HG02798 (cell line): Measurements from ENCODE around the gene CHADL.
A peak's percentile ranks its signal among the peaks of the same experiment; 100 is the strongest.

Experiments used
- ATAC-seq: cut with Tn5 transposase; IDR thresholded peaks from one replicate; pipeline ENCODE4 v1.9.1; 2021; ENCODE audit warnings: mild to moderate bottlenecking; ENCODE audit not compliant: unreplicated experiment, poor library complexity

CHADL gene

DNA sequence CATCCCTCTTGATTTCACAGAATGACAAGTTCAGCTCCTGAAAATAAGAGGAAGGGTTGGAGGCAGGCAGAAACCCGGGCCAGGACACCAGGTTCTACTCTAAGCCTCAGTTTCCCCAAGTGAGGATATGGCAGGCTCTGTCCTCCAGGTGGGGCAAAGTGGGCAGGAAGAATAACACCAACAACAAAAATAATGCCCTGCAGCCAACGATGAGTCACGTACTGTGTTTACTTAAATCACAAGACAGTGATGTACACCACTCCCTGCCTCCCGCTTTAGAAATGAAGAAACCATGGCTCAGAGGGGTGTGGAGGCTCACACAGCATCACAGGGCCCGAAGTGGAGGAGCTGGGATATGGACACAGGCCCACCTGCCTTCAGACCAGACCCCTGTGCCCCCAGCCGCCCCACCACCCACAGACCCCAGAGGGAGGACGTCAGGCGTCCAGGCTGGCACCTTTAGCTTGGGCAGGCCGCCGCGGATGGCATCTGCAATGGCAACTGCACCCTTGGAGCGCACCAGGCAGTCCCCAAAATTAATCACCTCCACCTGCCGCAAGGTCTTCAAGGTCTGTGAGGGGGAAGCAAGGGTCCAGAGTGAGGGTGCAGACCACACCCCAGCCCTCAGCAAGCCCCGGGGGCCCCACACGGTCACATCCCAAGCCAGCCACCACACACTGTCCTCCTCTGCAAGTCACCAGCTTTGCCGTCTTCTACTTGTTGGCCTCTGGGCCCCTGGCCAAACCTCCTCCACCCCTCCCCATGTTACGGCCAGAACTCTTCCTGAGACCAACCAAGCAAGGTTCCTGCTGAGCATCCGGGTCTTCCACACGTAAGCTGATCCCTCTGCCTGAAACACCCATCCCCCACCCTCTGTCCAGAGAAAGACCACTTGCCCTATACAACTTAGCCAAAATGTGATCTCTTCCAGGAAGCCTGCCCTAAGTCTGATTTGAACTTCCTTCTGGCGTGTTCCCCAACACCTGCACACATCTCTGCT, 15.8 kb upstream of the CHADL start:
- no peak for ATAC-seq

- no peak for ATAC-seq
Measured at GRCh38 chr22:41254230-41254629, 13.5 kb upstream of the CHADL start.

GRCh38 chr22:41252365-41252764, 11.6 kb upstream of the CHADL start:
- no peak for ATAC-seq

- no peak for ATAC-seq
Measured at GRCh38 chr22:41250127-41250526, 9.4 kb upstream of the CHADL start.

DNA sequence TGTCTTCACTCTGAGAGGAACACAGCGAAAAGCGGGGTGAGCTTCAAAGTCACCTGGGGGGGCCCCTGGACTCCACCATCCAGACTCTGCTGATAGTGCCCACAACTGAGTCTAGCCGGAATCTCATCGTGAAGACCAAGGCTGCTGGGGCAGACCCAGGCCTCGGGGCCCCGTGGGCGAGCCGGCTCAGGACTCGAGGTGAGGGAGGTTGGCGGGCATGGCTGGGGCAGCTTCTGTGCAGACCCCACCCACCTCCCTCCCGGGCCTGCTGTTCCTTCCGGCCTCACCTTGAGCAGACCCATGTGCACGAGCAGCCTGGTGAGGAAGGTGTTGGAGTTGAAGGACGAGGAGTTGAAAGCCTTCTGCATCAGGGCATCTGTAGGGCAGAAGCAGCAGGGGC, 8.7 kb upstream of the CHADL start:
- ATAC-seq: no peak

- ATAC-seq: no peak
Measured at GRCh38 chr22:41248758-41249157, 8.0 kb upstream of the CHADL start.

GRCh38 chr22:41248314-41248713, 7.6 kb upstream of the CHADL start:
- no peak for ATAC-seq

GRCh38 chr22:41247703-41248102, 7.0 kb upstream of the CHADL start:
- ATAC-seq: no peak

DNA sequence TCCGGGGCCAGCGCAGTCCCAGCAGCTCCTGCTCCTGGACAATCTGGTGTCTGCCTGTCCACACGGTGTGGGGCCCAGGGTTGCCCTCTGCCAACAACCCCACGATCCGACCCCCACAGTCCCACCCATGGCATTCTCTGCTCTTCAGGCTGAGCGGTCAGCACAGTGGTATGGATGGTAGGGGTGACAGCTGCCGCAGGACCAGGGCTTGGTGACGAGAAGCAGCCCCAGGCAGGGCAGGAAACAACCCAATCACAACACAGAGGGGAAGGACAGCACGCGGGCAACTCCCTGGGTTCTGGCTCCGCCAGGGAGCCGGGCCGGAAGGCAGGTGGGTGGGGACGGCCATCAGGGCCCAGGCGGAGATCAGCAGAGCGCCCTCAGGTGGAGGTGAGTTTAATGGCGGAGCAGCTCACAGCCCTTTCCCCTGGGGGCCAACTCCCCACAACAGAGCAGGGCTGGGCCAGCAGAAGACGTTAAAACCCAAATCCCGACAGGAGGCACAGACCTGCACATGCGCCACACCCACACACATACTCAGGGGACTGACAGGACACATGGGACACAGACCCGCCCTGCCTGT, 5.3 kb upstream of the CHADL start:
- no peak for ATAC-seq

GRCh38 chr22:41243361-41243760, 2.6 kb upstream of the CHADL start:
- ATAC-seq: no peak

DNA sequence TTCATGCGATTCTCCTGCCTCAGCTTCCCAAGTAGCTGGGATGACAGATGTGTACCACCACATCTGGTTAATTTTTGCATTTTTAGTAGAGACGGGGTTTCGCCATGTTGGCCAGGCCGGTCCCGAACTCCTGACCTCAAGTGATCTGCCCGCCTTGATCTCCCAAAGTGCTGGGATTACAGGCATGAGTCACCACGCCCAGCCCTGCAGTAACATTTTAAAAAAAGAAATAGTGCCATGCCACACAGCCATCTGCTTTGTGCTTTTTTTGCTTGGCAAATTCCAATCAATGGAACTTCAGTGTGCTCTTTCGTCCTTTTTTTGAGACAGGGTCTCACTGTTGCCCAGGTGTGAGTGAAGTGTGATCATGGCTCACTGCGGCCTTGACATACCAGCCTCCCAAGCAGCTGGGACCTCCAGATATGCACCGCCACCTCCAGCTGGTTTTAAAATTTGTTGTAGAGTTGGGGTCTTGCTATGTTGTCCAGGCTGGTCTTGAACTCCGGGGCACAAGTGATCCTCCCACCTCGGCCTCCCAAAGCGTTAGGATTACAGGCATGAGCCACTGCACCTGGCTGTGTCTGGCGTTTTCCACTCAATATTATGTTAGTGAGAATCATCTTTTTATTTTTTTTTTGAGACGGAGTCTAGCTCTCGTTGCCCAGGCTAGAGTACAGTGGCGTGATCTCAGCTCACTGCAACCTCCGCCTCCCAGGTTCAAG, 1.8 kb upstream of the CHADL start:
- no peak for ATAC-seq

DNA sequence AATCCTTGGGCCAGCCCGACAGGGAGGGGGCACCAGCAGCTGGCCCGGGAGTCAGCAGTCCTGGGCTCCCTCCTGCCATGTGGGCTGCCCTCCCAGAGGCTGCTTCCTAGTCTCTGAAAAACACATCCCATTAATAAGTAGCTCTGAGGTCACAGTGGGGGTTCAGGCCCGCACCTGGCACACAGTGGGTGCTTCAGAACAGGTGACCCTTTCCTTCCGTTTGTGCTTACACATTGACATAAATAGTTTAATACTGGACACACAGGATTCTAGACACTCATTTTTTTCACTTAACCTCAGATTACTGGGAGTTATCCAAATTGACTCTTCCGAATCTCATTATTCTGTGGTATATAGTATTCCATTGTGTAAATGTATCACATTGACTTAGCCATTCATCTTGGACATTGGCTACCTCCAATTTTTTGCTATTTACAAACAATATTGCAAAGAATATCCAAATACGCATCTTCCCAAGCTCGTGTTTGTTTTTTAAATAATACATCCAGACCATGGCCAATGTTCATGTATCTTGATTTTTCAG, 474 bp upstream of the CHADL start:
- ATAC-seq: no peak

DNA sequence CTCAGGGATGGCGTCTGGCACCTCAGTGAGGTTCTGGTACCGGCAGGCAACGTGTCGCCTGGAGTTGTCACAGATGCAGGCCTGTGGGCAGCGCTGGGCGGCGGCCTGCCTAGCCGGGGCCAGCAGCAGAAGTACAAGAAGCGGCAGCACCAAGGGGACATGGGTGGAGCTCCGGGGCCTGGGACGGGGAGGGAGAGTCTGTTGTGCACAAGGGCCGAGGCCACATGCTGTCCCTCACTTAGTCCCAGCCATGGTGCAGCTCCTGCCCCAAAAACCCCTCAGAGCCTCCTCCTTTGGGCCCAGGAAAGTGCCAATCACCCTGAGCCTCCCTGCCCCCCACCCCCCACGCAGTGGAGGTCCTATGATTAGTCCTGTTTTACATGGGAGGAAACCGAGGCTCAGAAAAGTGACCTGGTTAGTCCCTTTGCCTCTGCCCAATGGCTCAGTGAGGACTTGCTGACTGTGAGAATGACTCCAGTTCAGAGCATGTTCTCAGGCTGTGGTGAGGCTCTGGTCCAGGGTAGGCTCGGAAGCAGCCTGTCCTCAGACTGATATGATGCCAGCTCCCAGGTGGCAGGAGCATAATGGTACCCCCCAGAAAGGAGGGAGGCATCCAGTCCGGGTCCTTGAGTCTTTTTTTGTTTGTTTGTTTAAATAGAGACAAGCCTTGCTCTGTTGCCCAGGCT, 1.1 kb downstream of the CHADL start:
- no peak for ATAC-seq

- ATAC-seq: no peak
Measured at GRCh38 chr22:41238570-41239442, 1.9 kb downstream of the CHADL start.

- ATAC-seq: peak; percentile 79
Measured at GRCh38 chr22:41237707-41238569, 2.8 kb downstream of the CHADL start.

DNA sequence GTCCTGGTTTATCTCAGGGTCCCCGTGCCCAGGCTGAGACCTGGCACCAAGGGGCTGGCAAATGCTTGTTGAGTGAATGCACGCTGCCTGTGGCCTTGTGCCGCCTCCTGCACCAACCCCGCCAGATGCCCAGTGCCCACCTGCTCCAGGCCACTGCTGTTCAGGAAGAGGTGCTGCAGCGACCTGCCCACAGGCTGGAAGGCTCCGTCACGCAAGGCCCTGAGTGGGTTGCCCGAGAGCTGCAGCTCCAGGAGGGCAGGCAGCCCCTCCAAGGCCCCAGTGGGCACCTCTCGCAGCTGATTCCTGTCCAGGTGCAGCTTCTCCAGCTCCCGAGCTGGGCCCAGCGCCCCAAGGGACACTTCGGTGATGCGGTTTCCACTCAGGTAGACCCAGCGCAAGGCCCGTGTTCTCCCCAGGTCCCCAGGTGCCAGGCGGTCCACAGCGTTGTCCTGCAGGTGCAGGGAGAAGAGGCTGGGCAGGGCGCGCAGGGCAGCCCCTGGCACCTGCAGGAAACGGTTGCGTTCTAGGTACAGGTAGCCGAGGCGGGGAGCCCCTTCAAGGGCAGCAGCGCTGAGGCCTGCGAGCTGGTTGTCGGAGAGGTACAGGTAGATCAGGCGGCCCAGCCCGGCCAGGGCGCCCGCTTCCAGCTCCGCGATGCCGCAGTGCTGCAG, 3.6 kb downstream of the CHADL start:
- no peak for ATAC-seq

DNA sequence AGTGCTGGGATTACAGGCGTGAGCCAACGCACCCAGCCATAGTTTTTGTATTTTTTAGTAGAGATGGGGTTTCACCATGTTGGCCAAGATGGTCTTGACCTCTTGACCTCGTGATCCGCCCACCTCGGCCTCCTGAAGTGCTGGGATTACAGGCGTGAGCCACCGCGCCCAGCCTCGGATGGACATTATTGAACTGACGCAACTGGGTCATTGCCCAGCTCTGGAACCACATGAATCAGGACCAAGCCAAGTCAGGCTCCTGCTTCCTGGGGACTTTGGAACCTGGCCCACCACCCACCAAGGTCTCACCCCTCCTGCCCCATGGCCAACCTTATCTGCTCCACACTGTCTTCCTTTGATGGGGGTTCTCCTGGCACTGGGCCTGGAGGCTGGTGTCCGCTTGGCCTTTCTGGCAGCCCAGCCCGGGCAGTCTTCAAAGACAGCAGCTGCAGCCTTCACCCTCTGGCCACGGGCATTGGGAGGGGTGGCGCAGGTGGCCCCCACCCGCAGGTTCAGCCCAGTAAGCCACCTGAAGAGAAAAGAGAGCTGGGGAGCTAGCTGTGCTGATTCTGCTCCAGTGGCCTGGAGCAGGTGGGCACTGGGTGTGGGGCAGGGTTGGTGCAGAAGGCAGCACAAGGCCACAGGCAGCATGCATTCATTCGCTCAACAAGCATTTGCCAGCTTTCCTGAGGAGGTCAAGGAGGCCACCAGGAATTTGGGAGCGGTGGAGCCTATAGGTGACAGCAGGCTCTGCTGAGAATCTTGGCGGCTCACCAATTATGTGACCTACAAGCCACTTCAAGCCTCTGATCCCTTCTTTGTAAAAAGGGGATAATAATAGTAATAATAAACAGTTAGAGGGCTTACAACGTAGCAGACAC, 5.7 kb downstream of the CHADL start:
- ATAC-seq: no peak
